CD14-positive monocyte (primary cell): ENCODE data around the gene MRPL14. TPM values are rescaled to one million over a fixed set of nuclear protein-coding genes. Genes with fewer than 3 reads are reported as not detected.

Experiments
- DNase-seq, 3 donors: peaks; one replicate each; pipeline ENCODE4 v3.0.0-alpha.2; 2011 to 2022
- H2AFZ ChIP-seq: 2 replicates; pipeline ENCODE4 v1.6.0; 2012; ENCODE audit warnings: mild to moderate bottlenecking, low read depth, low read length, inconsistent platforms; ENCODE audit not compliant: insufficient read depth, poor library complexity, severe bottlenecking
- H3K27ac ChIP-seq, 2 donors: 1 replicate in 1 of 2; 2 replicates in 1 of 2; pipeline ENCODE4 v1.5.1; 2012 to 2013; ENCODE audit warnings: low read length in 2 of 2, control low read depth in 1 of 2, inconsistent platforms in 1 of 2, low read depth in 1 of 2, mild to moderate bottlenecking in 1 of 2
- H3K27me3 ChIP-seq, 2 donors: one replicate each; pipeline versions ENCODE4 v1.6.0 to v1.6.1; 2011 to 2013; ENCODE audit warnings: low read length in 2 of 2; ENCODE audit not compliant: control insufficient read depth in 2 of 2, insufficient read depth in 2 of 2
- H3K36me3 ChIP-seq, 2 donors: replicated peaks in 1 of 2; 1 replicate in 1 of 2; 2 replicates in 1 of 2; pipeline versions ENCODE4 v1.5.1 to v1.6.1; 2012 to 2013; ENCODE audit warnings: low read length in 2 of 2, control low read depth in 1 of 2, inconsistent platforms in 1 of 2, mild to moderate bottlenecking in 1 of 2; ENCODE audit not compliant: insufficient read depth in 2 of 2, control insufficient read depth in 1 of 2
- H3K4me1 ChIP-seq, 2 donors: 1 replicate in 1 of 2; 2 replicates in 1 of 2; pipeline versions ENCODE4 v1.5.1 to v1.6.1; 2012 to 2013; ENCODE audit warnings: low read length in 2 of 2, control low read depth in 1 of 2, inconsistent platforms in 1 of 2, mild to moderate bottlenecking in 1 of 2, moderate library complexity in 1 of 2; ENCODE audit not compliant: insufficient read depth in 2 of 2, control insufficient read depth in 1 of 2
- H3K4me2 ChIP-seq: replicated peaks from 2 replicates; pipeline ENCODE3; 2012; ENCODE audit warnings: low read length, moderate library complexity, mild to moderate bottlenecking; ENCODE audit not compliant: poor library complexity, severe bottlenecking; ENCODE audit errors: extremely low read depth
- H3K4me3 ChIP-seq, 3 experiments: fragments of 200-600 bp in 1 of 3; sonication (generic) in 1 of 3; replicated peaks in 1 of 3; 1 replicate in 2 of 3; 2 replicates in 1 of 3; pipeline ENCODE4 v1.5.1; 2011 to 2013; ENCODE audit warnings: low read length in 3 of 3, mild to moderate bottlenecking in 3 of 3, control low read depth in 2 of 3, low read depth in 2 of 3, inconsistent platforms in 1 of 3, moderate library complexity in 1 of 3
- H3K79me2 ChIP-seq: 2 replicates; pipeline ENCODE4 v1.6.0; 2012; ENCODE audit warnings: mild to moderate bottlenecking, control low read depth, inconsistent platforms, low read length, moderate library complexity; ENCODE audit not compliant: insufficient read depth
- H3K9ac ChIP-seq: 2 replicates; pipeline ENCODE4 v1.6.0; 2017; ENCODE audit warnings: low read length, mild to moderate bottlenecking; ENCODE audit not compliant: insufficient read depth, poor library complexity, severe bottlenecking
- H3K9me3 ChIP-seq, 2 donors: replicated peaks in 1 of 2; 1 replicate in 1 of 2; 2 replicates in 1 of 2; pipeline versions ENCODE4 v1.5.1 to v1.6.1; 2012 to 2013; ENCODE audit warnings: low read length in 2 of 2, control low read depth in 1 of 2; ENCODE audit not compliant: control insufficient read depth in 1 of 2, insufficient read depth in 1 of 2
- H4K20me1 ChIP-seq: 2 replicates; pipeline ENCODE4 v1.6.0; 2012; ENCODE audit warnings: mild to moderate bottlenecking, low read length, control low read depth, moderate library complexity; ENCODE audit not compliant: insufficient read depth
- H3K27ac Mint-ChIP-seq, 7 donors: one replicate each; pipeline ENCODE4 v1.8.0; 2020; ENCODE audit warnings: mild to moderate bottlenecking in 7 of 7, mixed read lengths in 7 of 7, moderate library complexity in 6 of 7, inconsistent platforms in 2 of 7
- H3K27me3 Mint-ChIP-seq, 3 donors: one replicate each; pipeline ENCODE4 v1.8.0; 2021 to 2022; ENCODE audit warnings: low read depth in 3 of 3, mild to moderate bottlenecking in 3 of 3, mixed read lengths in 3 of 3, moderate library complexity in 3 of 3, inconsistent platforms in 1 of 3
- H3K36me3 Mint-ChIP-seq, 2 donors: one replicate each; pipeline ENCODE4 v1.8.0; 2020; ENCODE audit warnings: mixed read lengths in 2 of 2, inconsistent platforms in 1 of 2, mild to moderate bottlenecking in 1 of 2
- H3K4me1 Mint-ChIP-seq: one replicate; pipeline ENCODE4 v1.8.0; 2020; ENCODE audit warnings: mild to moderate bottlenecking, mixed read lengths
- H3K4me3 Mint-ChIP-seq, 2 donors: one replicate each; pipeline ENCODE4 v1.8.0; 2020; ENCODE audit warnings: mild to moderate bottlenecking in 2 of 2, mixed read lengths in 2 of 2, moderate library complexity in 1 of 2
- H3K9me3 Mint-ChIP-seq, 7 donors: one replicate each; pipeline ENCODE4 v1.8.0; 2020 to 2022; ENCODE audit warnings: mixed read lengths in 7 of 7, mild to moderate bottlenecking in 6 of 7, moderate library complexity in 6 of 7, inconsistent platforms in 2 of 7
- WGBS: methylation state at CpG from one replicate; pipeline ENCODE4 v1.1.5; 2013; ENCODE audit warnings: missing lambda C conversion rate; ENCODE audit not compliant: insufficient coverage; 5-methylcytosine and 5-hydroxymethylcytosine counted together
- intact Hi-C, 2 donors: fragments of 100-400 bp; cut with micrococcal nuclease; formaldehyde crosslinking; loops; one replicate each; pipeline versions ENCODE4 v1.15.0 to v1.15.1; 2023
- polyA plus RNA-seq, 3 donors: library from polyadenylated mRNA; depleted of rRNA in 1 of 3; unstranded in 2 of 3; stranded (reverse) in 1 of 3; fragments of 300-500 nt in 2 of 3; fragments of >200 nt in 1 of 3; fragmentation: Illumina TruSeq in 2 of 3; gene quantifications; 1 replicate in 2 of 3; 2 replicates in 1 of 3; pipeline ENCODE4 v1.2.3, GENCODE V29; 2012 to 2021
- TF ChIP-seq, protein P1 (sequence below): fragments of 200-600 bp; IDR thresholded peaks from one replicate; pipeline ENCODE4 v1.8.0; 2022; ENCODE audit warnings: antibody characterized with exemption, mild to moderate bottlenecking

The MRPL14 gene
- polyA plus RNA-seq, 3 donors, result 18.5 to 91.5 (median 78.2) TPM

DNA sequence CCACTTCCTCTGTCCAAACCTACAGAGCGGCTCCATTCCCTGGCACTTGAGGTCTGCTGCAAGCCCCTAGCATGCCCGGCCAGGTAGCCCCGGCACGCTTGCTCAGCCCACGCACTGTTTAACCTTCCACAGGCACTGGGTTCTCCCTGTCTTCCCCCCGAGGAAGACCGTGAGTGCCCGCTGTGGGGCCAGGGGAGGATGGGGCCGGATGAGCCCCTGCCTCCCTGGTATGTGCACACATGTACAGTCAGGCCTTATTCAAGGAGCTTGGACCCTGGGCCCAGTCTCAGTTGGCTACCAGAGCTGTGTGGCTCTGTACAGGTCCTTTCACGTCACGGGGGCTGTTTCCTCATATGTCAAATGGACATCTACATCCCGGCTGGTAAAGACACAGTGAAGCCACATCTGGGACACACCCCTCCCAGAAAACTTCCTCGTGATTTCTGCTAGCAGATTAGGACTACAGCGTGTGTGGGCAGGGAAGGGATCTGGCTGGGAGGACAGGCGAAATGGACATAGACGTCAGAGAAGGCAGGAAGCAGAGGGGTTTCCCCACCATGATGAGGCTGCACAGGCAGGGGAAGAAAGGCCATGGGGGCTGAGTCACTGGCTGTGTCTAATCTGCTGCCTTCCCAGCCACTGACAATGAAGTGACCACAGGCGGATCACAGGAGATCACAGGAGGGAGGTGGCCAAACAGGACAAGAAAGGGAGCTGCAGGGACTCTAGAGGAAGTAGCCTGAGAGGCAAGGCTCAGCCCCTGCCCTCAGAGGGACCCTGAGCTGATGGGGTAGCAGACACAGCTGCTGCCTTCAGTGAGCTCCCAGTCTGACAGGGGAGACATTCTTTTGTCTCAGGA lies 62.9 kb downstream of the MRPL14 start:
- peak overlapping the region; percentile 64 for H3K9ac ChIP-seq
- H3K79me2 ChIP-seq, result no peaks in the 10 kb centered on the region
- H3K27ac ChIP-seq, result peak overlapping the region; percentile 72 to 86
- H3K36me3 ChIP-seq, result no peaks in the 10 kb centered on the region
- Mint-ChIP-seq H3K27me3 (peaks cover 9 to 22% (median 15%) of the 10 kb centered on the region in 3 donors), H3K27ac (peak overlapping the region; percentile 94 to 100 (median 97)), H3K4me1 (peaks cover 68% of the 10 kb centered on the region), H3K36me3 (peaks cover 2 to 8% of the 10 kb centered on the region in 2 donors), H3K9me3 (peaks cover 0 to 6% (median 0%) of the 10 kb centered on the region in 7 donors), H3K4me3 (peak overlapping the region; percentile 40 to 78)
- H2AFZ ChIP-seq, result no peak overlapping the region
- H3K9me3 ChIP-seq, result no peaks in the 10 kb centered on the region
- 68% methylated on average over 13 of the region's 17 CpGs for WGBS
- H3K27me3 ChIP-seq, result no peaks in the 10 kb centered on the region
- intact Hi-C loops, result no loop called here
- H3K4me1 ChIP-seq, result peaks cover 51 to 66% of the 10 kb centered on the region in 2 donors
- H3K4me2 ChIP-seq, result no peak overlapping the region
- H4K20me1 ChIP-seq, result no peaks in the 10 kb centered on the region
- no peak overlapping the region for H3K4me3 ChIP-seq
- TF ChIP-seq, protein P1, sequence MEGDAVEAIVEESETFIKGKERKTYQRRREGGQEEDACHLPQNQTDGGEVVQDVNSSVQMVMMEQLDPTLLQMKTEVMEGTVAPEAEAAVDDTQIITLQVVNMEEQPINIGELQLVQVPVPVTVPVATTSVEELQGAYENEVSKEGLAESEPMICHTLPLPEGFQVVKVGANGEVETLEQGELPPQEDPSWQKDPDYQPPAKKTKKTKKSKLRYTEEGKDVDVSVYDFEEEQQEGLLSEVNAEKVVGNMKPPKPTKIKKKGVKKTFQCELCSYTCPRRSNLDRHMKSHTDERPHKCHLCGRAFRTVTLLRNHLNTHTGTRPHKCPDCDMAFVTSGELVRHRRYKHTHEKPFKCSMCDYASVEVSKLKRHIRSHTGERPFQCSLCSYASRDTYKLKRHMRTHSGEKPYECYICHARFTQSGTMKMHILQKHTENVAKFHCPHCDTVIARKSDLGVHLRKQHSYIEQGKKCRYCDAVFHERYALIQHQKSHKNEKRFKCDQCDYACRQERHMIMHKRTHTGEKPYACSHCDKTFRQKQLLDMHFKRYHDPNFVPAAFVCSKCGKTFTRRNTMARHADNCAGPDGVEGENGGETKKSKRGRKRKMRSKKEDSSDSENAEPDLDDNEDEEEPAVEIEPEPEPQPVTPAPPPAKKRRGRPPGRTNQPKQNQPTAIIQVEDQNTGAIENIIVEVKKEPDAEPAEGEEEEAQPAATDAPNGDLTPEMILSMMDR, result no peak
- DNase-seq, result peak; percentile 99

DNA sequence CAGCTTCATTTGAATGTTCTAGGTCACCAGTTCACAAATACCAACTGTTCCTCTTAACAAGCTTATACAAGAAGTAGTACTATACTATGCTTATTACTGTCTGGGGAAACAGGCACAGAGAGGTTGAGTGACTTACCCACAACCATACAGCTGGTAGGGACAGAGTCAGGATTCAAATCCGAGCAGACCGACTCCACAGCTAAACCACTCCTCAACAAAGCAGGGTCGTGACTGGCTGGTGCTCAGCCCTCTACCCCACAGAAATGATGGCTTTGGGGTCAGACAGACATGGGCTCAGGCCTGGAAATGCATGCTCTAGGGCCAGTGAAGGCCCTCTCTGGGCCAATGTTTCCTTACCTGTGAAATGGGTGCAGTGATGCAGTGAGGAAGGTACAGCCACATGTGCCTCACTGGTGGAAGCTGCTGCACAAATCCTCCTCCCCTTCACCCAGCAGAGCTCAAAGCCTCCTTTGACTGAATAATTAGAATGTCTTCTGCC lies 63.6 kb downstream of the MRPL14 start:
- peak in 1 of 3 donors; percentile 16 for DNase-seq
- H3K27me3 ChIP-seq, result no peaks in the 10 kb centered on the region
- H3K4me2 ChIP-seq, result no peak overlapping the region
- no peak overlapping the region for H2AFZ ChIP-seq
- Mint-ChIP-seq H3K4me3 (no peak overlapping the region), H3K27ac (peak overlapping the region; percentile 94 to 100 (median 97)), H3K36me3 (peaks cover 4 to 8% of the 10 kb centered on the region in 2 donors), H3K9me3 (peaks cover 0 to 9% (median 0%) of the 10 kb centered on the region in 7 donors), H3K4me1 (peaks cover 73% of the 10 kb centered on the region), H3K27me3 (peaks cover 7 to 20% (median 15%) of the 10 kb centered on the region in 3 donors)
- H4K20me1 ChIP-seq, result no peaks in the 10 kb centered on the region
- WGBS, result 100% methylated on average over 1 of the region's 3 CpGs
- H3K27ac ChIP-seq, result peak overlapping the region; percentile 72 to 86
- TF ChIP-seq, protein P1, result no peak
- intact Hi-C loops, result no loop called here
- H3K4me1 ChIP-seq, result peaks cover 58 to 73% of the 10 kb centered on the region in 2 donors
- H3K9me3 ChIP-seq, result no peaks in the 10 kb centered on the region
- H3K79me2 ChIP-seq, result no peaks in the 10 kb centered on the region
- no peaks in the 10 kb centered on the region for H3K36me3 ChIP-seq
- no peak overlapping the region for H3K4me3 ChIP-seq
- peak overlapping the region; percentile 64 for H3K9ac ChIP-seq

Other genes starting within 250 kb of the MRPL14 start
- gene TMEM63B, start 102 bp upstream of the MRPL14 start, polyA plus RNA-seq, result 10 to 100 TPM in 1 of 3 donors, 1 to 10 TPM in 2; 1.3 to 25.7 (median 1.9) TPM
- gene CAPN11, start 31.4 kb upstream of the MRPL14 start, polyA plus RNA-seq, result under 1 TPM in 1 of 3 donors, not detected in 2; 0.11 TPM
- gene MYMX, start 89.5 kb upstream of the MRPL14 start, polyA plus RNA-seq, result not detected
- 10 to 100 TPM; 14.3 to 23.2 (median 15.0) TPM for gene SLC29A1, start 96.1 kb upstream of the MRPL14 start, polyA plus RNA-seq
- 100 to 1,000 TPM; 119 to 242 (median 145) TPM for gene HSP90AB1, start 119.6 kb upstream of the MRPL14 start, polyA plus RNA-seq
- gene SLC35B2, start 130.1 kb upstream of the MRPL14 start, polyA plus RNA-seq, result 10 to 100 TPM; 17.4 to 54.0 (median 30.6) TPM
- 100 to 1,000 TPM in 1 of 3 donors, 10 to 100 TPM in 2; 19.9 to 108 (median 23.2) TPM for gene NFKBIE, start 138.1 kb upstream of the MRPL14 start, polyA plus RNA-seq
- gene TMEM151B, start 143.0 kb upstream of the MRPL14 start, polyA plus RNA-seq, result not detected
- gene AARS2, start 185.9 kb upstream of the MRPL14 start, polyA plus RNA-seq, result 1 to 10 TPM; 1.8 to 4.5 (median 3.2) TPM
- not detected for gene SPATS1, start 215.2 kb upstream of the MRPL14 start, polyA plus RNA-seq